ENCODE data around the gene GNG8. TPM values are rescaled to one million over a fixed set of nuclear protein-coding genes. Genes with fewer than 3 reads are reported as not detected.
"Not testable (repeated sequence)": the region's sequence is repeated elsewhere in the genome, so short reads cannot be mapped to it uniquely, and the experiment has no call there.

The GNG8 gene
- total RNA-seq, 1 experiment from 2014 or later = not detected

- Histone ChIP-seq H3K36me3 (ENCODE audit: insufficient read depth, low read length, poor library complexity, severe bottlenecking) (no peaks in the 10 kb centered on the region), H3K27me3 (replicated peaks; ENCODE audit: insufficient read depth, low read depth, low read length, poor library complexity) (no peaks in the 10 kb centered on the region), H3K9me3 (ENCODE audit: low read depth, low read length, poor library complexity, severe bottlenecking) (no peaks in the 10 kb centered on the region), H3K4me1 (ENCODE audit: insufficient read depth, low read length, poor library complexity, severe bottlenecking) (peaks cover 36% of the 10 kb centered on the region), H3K27ac (ENCODE audit: low read depth, low read length, poor library complexity, severe bottlenecking) (no peak overlapping the region), H3K4me3 (ENCODE audit: low read depth, low read length, poor library complexity, severe bottlenecking) (no peak overlapping the region)
- intact Hi-C loops (cut with micrococcal nuclease; ENCODE audit: unreplicated experiment) = no loop called here
- CTCF ChIA-PET = interaction anchor here (0.6 kb wide), 1 partner anchor 106 kb away, joined by 3 read pairs; no protein-coding TSS in a partner anchor
- POLR2A ChIA-PET (ENCODE audit: low non-redundant PET) = no interaction called here
- no TSS peak for BruUV-seq (replicated peaks)
- TF ChIP-seq CTCF (conservative IDR thresholded peaks at IDR 0.05; ENCODE audit: low read depth, low read length) (no peak), EZH2 (IDR thresholded peaks at IDR 0.05; ENCODE audit: borderline replicate concordance, low read depth, low read length, poor library complexity, severe bottlenecking) (no peak)
- DNase-seq (ENCODE audit: low spot score) = no peak
Measured at GRCh38 chr19:46629546-46630025, 6.4 kb downstream of the GNG8 start.

GRCh38 chr19:46628970-46629369 lies 7.0 kb downstream of the GNG8 start:
- BruUV-seq (replicated peaks); H3K36me3 ChIP-seq (ENCODE audit: insufficient read depth, low read length, poor library complexity, severe bottlenecking); DNase-seq (ENCODE audit: low spot score); H3K4me3 ChIP-seq (ENCODE audit: low read depth, low read length, poor library complexity, severe bottlenecking); H3K27me3 ChIP-seq (replicated peaks; ENCODE audit: insufficient read depth, low read depth, low read length, poor library complexity); H3K9me3 ChIP-seq (ENCODE audit: low read depth, low read length, poor library complexity, severe bottlenecking); H3K27ac ChIP-seq (ENCODE audit: low read depth, low read length, poor library complexity, severe bottlenecking); intact Hi-C loops (cut with micrococcal nuclease; ENCODE audit: unreplicated experiment); POLR2A ChIA-PET (ENCODE audit: low non-redundant PET): not testable (repeated sequence)
- CTCF ChIA-PET = interaction anchor here (0.6 kb wide), 1 partner anchor 106 kb away, joined by 3 read pairs; no protein-coding TSS in a partner anchor
- H3K4me1 ChIP-seq (ENCODE audit: insufficient read depth, low read length, poor library complexity, severe bottlenecking) = peaks cover 32% of the 10 kb centered on the region

- Histone ChIP-seq H3K4me1 (ENCODE audit: insufficient read depth, low read length, poor library complexity, severe bottlenecking) (peaks cover 19% of the 10 kb centered on the region), H3K27ac (ENCODE audit: low read depth, low read length, poor library complexity, severe bottlenecking) (no peak overlapping the region), H3K27me3 (replicated peaks; ENCODE audit: insufficient read depth, low read depth, low read length, poor library complexity) (no peaks in the 10 kb centered on the region), H3K9me3 (ENCODE audit: low read depth, low read length, poor library complexity, severe bottlenecking) (no peaks in the 10 kb centered on the region), H3K36me3 (ENCODE audit: insufficient read depth, low read length, poor library complexity, severe bottlenecking) (no peaks in the 10 kb centered on the region), H3K4me3 (ENCODE audit: low read depth, low read length, poor library complexity, severe bottlenecking) (no peak overlapping the region)
- no peak for DNase-seq (ENCODE audit: low spot score)
- intact Hi-C loops (cut with micrococcal nuclease; ENCODE audit: unreplicated experiment) = no loop called here
- ChIA-PET POLR2A (ENCODE audit: low non-redundant PET) (no interaction called here), CTCF (interaction anchor here (0.7 kb wide), 1 partner anchor 493 kb away, joined by 3 read pairs; no protein-coding TSS in a partner anchor)
- no TSS peak for BruUV-seq (replicated peaks)
- TF ChIP-seq EZH2 (IDR thresholded peaks at IDR 0.05; ENCODE audit: borderline replicate concordance, low read depth, low read length, poor library complexity, severe bottlenecking) (no peak), CTCF (conservative IDR thresholded peaks at IDR 0.05; ENCODE audit: low read depth, low read length) (no peak)
Measured at GRCh38 chr19:46626446-46626845, 9.6 kb downstream of the GNG8 start.

- no peaks in the 10 kb centered on the region for H3K9me3 ChIP-seq (ENCODE audit: low read depth, low read length, poor library complexity, severe bottlenecking)
- intact Hi-C loops (cut with micrococcal nuclease; ENCODE audit: unreplicated experiment) = no loop called here
- POLR2A ChIA-PET (ENCODE audit: low non-redundant PET) = no interaction called here
- no peaks in the 10 kb centered on the region for H3K27me3 ChIP-seq (replicated peaks; ENCODE audit: insufficient read depth, low read depth, low read length, poor library complexity)
- TF ChIP-seq EZH2 (IDR thresholded peaks at IDR 0.05; ENCODE audit: borderline replicate concordance, low read depth, low read length, poor library complexity, severe bottlenecking) = no peak
- no peak for TF ChIP-seq CTCF (conservative IDR thresholded peaks at IDR 0.05; ENCODE audit: low read depth, low read length)
- no TSS peak for BruUV-seq (replicated peaks)
- CTCF ChIA-PET = interaction anchor here (0.7 kb wide), 1 partner anchor 494 kb away, joined by 3 read pairs; no protein-coding TSS in a partner anchor
- no peak overlapping the region for H3K27ac ChIP-seq (ENCODE audit: low read depth, low read length, poor library complexity, severe bottlenecking)
- H3K36me3 ChIP-seq (ENCODE audit: insufficient read depth, low read length, poor library complexity, severe bottlenecking) = no peaks in the 10 kb centered on the region
- H3K4me3 ChIP-seq (ENCODE audit: low read depth, low read length, poor library complexity, severe bottlenecking) = no peak overlapping the region
- no peak for DNase-seq (ENCODE audit: low spot score)
- peaks cover 12% of the 10 kb centered on the region for H3K4me1 ChIP-seq (ENCODE audit: insufficient read depth, low read length, poor library complexity, severe bottlenecking)
Measured at GRCh38 chr19:46625731-46626130, 10.3 kb downstream of the GNG8 start.
